HEK293 (cell line): ENCODE results near the gene SYTL1.

Source experiments
- KLF1 ChIP-seq: fragments of 450-650 bp; formaldehyde crosslinking; IDR thresholded peaks from 2 replicates; pipeline ENCODE4 v1.5.1; 2016; ENCODE audit warnings: missing biosample characterization, missing genetic modification characterization
- YY1 ChIP-seq: fragments of 450-650 bp; formaldehyde crosslinking; IDR thresholded peaks from 2 replicates; pipeline ENCODE4 v1.5.1; 2018; ENCODE audit warnings: missing biosample characterization, missing genetic modification characterization
- ZNF138 ChIP-seq: fragments of 450-650 bp; formaldehyde crosslinking; IDR thresholded peaks from 2 replicates; pipeline ENCODE4 v1.5.1; 2016; ENCODE audit warnings: missing biosample characterization, missing genetic modification characterization, borderline replicate concordance
- ZNF239 ChIP-seq: fragments of 450-650 bp; formaldehyde crosslinking; IDR thresholded peaks from 2 replicates; pipeline ENCODE4 v1.5.1; 2016; ENCODE audit warnings: missing biosample characterization, missing genetic modification characterization
- ZNF274 ChIP-seq, 2 experiments: fragments of 200-500 bp in 1 of 2; fragments of 450-650 bp in 1 of 2; sonication (Bioruptor generic) in 1 of 2; formaldehyde crosslinking in 1 of 2; IDR thresholded peaks; 2 replicates each; pipeline versions ENCODE4 v1.5.1 to v1.6.1; 2014 to 2016; ENCODE audit warnings: borderline replicate concordance in 1 of 2, inconsistent platforms in 1 of 2, low read length in 1 of 2, missing biosample characterization in 1 of 2, missing genetic modification characterization in 1 of 2
- ZNF449 ChIP-seq: fragments of 450-650 bp; formaldehyde crosslinking; IDR thresholded peaks from 2 replicates; pipeline ENCODE4 v1.5.1; 2017; ENCODE audit warnings: missing biosample characterization, mild to moderate bottlenecking, missing genetic modification characterization, moderate library complexity
- ZNF549 ChIP-seq: fragments of 450-650 bp; IDR thresholded peaks from 2 replicates; pipeline ENCODE4 v1.5.1; 2018; ENCODE audit warnings: missing biosample characterization, missing genetic modification characterization, mild to moderate bottlenecking, inconsistent platforms, moderate library complexity
- ZNF658 ChIP-seq: fragments of 450-650 bp; formaldehyde crosslinking; IDR thresholded peaks from 2 replicates; pipeline ENCODE4; 2016; ENCODE audit warnings: missing biosample characterization, missing genetic modification characterization
- TF ChIP-seq, protein P1 (sequence below): fragments of 450-650 bp; formaldehyde crosslinking; IDR thresholded peaks from 2 replicates; pipeline ENCODE4 v1.5.1; 2016; ENCODE audit warnings: missing biosample characterization, missing genetic modification characterization, borderline replicate concordance
- TF ChIP-seq, protein P2 (sequence below): fragments of 450-650 bp; formaldehyde crosslinking; IDR thresholded peaks from 2 replicates; pipeline ENCODE4 v1.5.1; 2016; ENCODE audit warnings: missing biosample characterization, missing genetic modification characterization
- TF ChIP-seq, protein P3 (sequence below): fragments of 450-650 bp; formaldehyde crosslinking; IDR thresholded peaks from 2 replicates; pipeline ENCODE4 v1.5.1; 2016; ENCODE audit warnings: missing biosample characterization, missing genetic modification characterization

- TF ChIP-seq ZNF658 (no peak), YY1 (tag by site-specific recombination) (no peak), KLF1 (tag by site-specific recombination) (no peak), ZNF549 (tag by site-specific recombination) (no peak), ZNF239 (tag by site-specific recombination) (no peak), ZNF138 (tag by site-specific recombination) (no peak), ZNF274 (IDR thresholded peaks at IDR 0.05; ENCODE audit: low read length) (no peak), ZNF274 (tag by site-specific recombination; IDR thresholded peaks at IDR 0.05; ENCODE audit: borderline replicate concordance) (no peak), ZNF449 (tag by site-specific recombination) (no peak)
- TF ChIP-seq, protein P1, sequence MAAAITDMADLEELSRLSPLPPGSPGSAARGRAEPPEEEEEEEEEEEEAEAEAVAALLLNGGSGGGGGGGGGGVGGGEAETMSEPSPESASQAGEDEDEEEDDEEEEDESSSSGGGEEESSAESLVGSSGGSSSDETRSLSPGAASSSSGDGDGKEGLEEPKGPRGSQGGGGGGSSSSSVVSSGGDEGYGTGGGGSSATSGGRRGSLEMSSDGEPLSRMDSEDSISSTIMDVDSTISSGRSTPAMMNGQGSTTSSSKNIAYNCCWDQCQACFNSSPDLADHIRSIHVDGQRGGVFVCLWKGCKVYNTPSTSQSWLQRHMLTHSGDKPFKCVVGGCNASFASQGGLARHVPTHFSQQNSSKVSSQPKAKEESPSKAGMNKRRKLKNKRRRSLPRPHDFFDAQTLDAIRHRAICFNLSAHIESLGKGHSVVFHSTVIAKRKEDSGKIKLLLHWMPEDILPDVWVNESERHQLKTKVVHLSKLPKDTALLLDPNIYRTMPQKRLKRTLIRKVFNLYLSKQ (tag by site-specific recombination), result no peak
- TF ChIP-seq, protein P2, sequence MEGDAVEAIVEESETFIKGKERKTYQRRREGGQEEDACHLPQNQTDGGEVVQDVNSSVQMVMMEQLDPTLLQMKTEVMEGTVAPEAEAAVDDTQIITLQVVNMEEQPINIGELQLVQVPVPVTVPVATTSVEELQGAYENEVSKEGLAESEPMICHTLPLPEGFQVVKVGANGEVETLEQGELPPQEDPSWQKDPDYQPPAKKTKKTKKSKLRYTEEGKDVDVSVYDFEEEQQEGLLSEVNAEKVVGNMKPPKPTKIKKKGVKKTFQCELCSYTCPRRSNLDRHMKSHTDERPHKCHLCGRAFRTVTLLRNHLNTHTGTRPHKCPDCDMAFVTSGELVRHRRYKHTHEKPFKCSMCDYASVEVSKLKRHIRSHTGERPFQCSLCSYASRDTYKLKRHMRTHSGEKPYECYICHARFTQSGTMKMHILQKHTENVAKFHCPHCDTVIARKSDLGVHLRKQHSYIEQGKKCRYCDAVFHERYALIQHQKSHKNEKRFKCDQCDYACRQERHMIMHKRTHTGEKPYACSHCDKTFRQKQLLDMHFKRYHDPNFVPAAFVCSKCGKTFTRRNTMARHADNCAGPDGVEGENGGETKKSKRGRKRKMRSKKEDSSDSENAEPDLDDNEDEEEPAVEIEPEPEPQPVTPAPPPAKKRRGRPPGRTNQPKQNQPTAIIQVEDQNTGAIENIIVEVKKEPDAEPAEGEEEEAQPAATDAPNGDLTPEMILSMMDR (tag by site-specific recombination), result no peak
- TF ChIP-seq, protein P3, sequence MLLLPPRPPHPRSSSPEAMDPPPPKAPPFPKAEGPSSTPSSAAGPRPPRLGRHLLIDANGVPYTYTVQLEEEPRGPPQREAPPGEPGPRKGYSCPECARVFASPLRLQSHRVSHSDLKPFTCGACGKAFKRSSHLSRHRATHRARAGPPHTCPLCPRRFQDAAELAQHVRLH, result no peak
Observed at GRCh38 chr1:27345272-27345671, 3.5 kb downstream of the SYTL1 start.
